Melanocyte of skin (primary cell): ENCODE data around the gene CLDN20. TPM values are rescaled to one million over a fixed set of nuclear protein-coding genes. Genes with fewer than 3 reads are reported as not detected.

Source experiments
- total RNA-seq, 2 donors: library from RNA; depleted of rRNA; stranded (reverse); fragments of >200 nt; gene quantifications; 2 replicates each; pipeline ENCODE4 v1.2.3, GENCODE V29; 2012

CLDN20 gene, protein sequence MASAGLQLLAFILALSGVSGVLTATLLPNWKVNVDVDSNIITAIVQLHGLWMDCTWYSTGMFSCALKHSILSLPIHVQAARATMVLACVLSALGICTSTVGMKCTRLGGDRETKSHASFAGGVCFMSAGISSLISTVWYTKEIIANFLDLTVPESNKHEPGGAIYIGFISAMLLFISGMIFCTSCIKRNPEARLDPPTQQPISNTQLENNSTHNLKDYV
- under 1 TPM in 1 of 2 donors, not detected in 1; 0.33 TPM for total RNA-seq

DNA sequence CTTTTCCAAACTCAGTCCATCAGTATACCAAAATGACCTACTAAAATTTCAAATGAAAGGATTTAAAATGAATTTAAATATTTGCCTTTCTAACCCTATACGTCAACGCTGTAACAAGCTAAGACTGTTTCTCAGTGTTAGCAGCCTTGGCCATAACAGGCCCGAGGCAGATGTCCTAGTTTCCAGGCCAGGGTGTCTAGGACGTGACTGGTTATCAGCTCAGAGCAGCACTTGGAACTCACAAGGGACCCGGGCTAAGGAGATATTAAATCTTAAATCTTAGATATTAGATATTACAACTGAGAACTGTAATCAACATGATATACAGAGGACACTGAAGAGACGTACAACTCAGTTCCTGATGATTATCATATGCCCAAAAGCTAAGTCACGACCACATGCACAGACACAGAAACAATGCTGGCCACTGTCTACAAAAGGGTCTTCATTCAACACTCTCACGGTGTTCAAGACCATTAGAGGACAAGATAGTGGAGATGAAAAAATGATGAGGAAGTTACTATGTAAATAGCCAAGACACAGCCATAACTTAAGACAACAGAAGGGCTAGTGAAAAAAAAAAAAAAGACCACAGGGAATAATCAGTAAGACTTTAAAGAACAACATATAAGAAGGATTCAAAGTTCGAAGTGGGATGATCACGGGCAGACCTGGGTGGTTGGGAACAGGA, at the start of gene CLDN20:
Gene CLDN20 (plus strand): TSS at position 641 of the 691 bp plus-strand sequence. CDS start 11,707 bp downstream, outside the sequence.

DNA sequence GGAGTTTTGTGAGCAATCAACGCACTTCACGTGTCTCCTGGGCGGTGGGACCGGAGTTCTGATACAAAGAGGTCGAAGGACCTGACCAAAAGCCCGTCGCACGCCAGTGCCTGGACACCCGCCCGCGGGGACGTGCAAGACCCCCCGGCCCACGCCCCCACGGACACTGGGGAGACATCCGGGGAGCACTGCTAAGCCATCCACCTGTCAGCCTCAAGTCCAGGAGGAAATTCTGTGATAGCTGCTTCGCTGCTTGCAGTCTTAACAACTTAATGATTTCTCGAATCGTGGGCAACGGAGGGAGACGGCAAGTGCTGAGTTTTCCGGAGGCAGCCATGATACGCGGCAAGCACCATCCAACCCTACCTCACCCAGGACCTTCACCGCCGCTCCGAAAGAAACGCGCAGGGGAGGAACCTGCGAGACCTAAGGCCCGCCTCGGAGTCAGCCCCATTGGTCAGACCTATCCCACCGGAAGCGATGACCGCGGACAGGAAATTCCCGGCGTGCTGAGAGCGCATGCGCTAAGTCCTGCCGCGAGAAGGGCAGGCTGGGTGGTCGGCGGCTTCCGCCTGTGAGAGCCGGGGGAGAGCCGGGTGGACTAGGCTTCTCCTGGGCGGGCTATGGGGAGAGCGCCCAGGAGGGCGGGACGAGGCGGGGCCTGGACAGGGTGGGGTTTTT, 50.4 kb downstream of the CLDN20 start, which contains the start of gene TFB1M:
Gene TFB1M (minus strand): TSS at position 393 of the 681 bp plus-strand sequence. CDS start 56 bp downstream, at position 337.

Other genes starting within 250 kb of the CLDN20 start
- 10 to 100 TPM; 12.0 to 28.3 TPM for gene TFB1M, start 50.5 kb downstream of the CLDN20 start, total RNA-seq
- not detected for gene NOX3, start 191.8 kb downstream of the CLDN20 start, total RNA-seq